B cell (primary cell): ENCODE results near the gene CCDC182. TPM values are rescaled to one million over a fixed set of nuclear protein-coding genes. Genes with fewer than 3 reads are reported as not detected.

ENCODE experiments used
- ATAC-seq: fragments of 200-7000 bp; cut with Tn5 transposase; one replicate; pipeline ENCODE4 v1.10.0; 2021; ENCODE audit warnings: low read depth, mild to moderate bottlenecking, moderate number of reproducible peaks, moderate library complexity
- CTCF ChIA-PET: fragments of 350-600 bp; sonication (Branson Sonifier 250); formaldehyde crosslinking; loops from one replicate; lab custom pipeline; 2021; ENCODE audit warnings: antibody characterized with exemption, inconsistent platforms; lab: Charles Lee
- POLR2A ChIA-PET: fragments of 350-600 bp; sonication (Branson Sonifier 250); formaldehyde crosslinking; loops from one replicate; lab custom pipeline; 2021; ENCODE audit warnings: antibody characterized with exemption; lab: Charles Lee
- DNase-seq: peaks from one replicate; pipeline ENCODE4 v3.0.0; 2013
- H2AFZ ChIP-seq: 2 replicates; pipeline ENCODE4 v1.6.1; 2012; ENCODE audit warnings: mild to moderate bottlenecking, low read depth, low read length; ENCODE audit not compliant: insufficient read depth, poor library complexity, severe bottlenecking
- H3K27ac ChIP-seq, 2 donors: 1 replicate in 1 of 2; 2 replicates in 1 of 2; pipeline ENCODE4 v1.5.1; 2012 to 2013; ENCODE audit warnings: low read length in 2 of 2, mild to moderate bottlenecking in 2 of 2, moderate library complexity in 1 of 2
- H3K27me3 ChIP-seq, 4 experiments: fragments of 200-600 bp in 1 of 4; sonication (generic) in 1 of 4; replicated peaks in 1 of 4; 1 replicate in 2 of 4; 2 replicates in 2 of 4; pipeline versions ENCODE4 v1.6.1 to v1.7.0; 2013 to 2016; ENCODE audit warnings: low read length in 3 of 4, mild to moderate bottlenecking in 2 of 4, mixed read lengths in 1 of 4, moderate library complexity in 1 of 4; ENCODE audit not compliant: insufficient read depth in 4 of 4, control insufficient read depth in 3 of 4; ENCODE audit errors: control extremely low read depth in 1 of 4
- H3K36me3 ChIP-seq, 2 experiments: replicated peaks in 1 of 2; 1 replicate in 1 of 2; 2 replicates in 1 of 2; pipeline versions ENCODE4 v1.6.1 to v1.7.1; 2013; ENCODE audit warnings: low read length in 1 of 2; ENCODE audit not compliant: insufficient read depth in 2 of 2, control insufficient read depth in 1 of 2; ENCODE audit errors: control extremely low read depth in 1 of 2, extremely low read depth in 1 of 2
- H3K4me1 ChIP-seq, 2 donors: fragments of 200-600 bp in 1 of 2; sonication (generic) in 1 of 2; 1 replicate in 1 of 2; 2 replicates in 1 of 2; pipeline versions ENCODE4 v1.5.1 to v1.6.1; 2013 to 2017; ENCODE audit warnings: low read length in 2 of 2; ENCODE audit not compliant: control insufficient read depth in 2 of 2, insufficient read depth in 2 of 2
- H3K4me2 ChIP-seq: replicated peaks from 2 replicates; pipeline ENCODE3; 2012; ENCODE audit warnings: mild to moderate bottlenecking, low read depth, low read length; ENCODE audit not compliant: poor library complexity, severe bottlenecking
- H3K4me3 ChIP-seq, 5 experiments: fragments of 200-600 bp in 1 of 5; sonication (generic) in 1 of 5; 1 replicate in 3 of 5; 2 replicates in 2 of 5; pipeline versions ENCODE4 v1.5.1 to v1.7.0; 2011 to 2016; ENCODE audit warnings: low read length in 4 of 5, mild to moderate bottlenecking in 4 of 5, low read depth in 2 of 5, control low read depth in 1 of 5, moderate library complexity in 1 of 5; ENCODE audit not compliant: insufficient read depth in 1 of 5; ENCODE audit errors: control extremely low read depth in 1 of 5, extremely low read depth in 1 of 5
- H3K79me2 ChIP-seq: fragments of 200-600 bp; sonication (generic); one replicate; pipeline ENCODE4 v1.6.0; 2016; ENCODE audit warnings: low read length; ENCODE audit not compliant: control insufficient read depth, insufficient read depth
- H3K9ac ChIP-seq: fragments of 200-600 bp; sonication (generic); 2 replicates; pipeline ENCODE4 v1.6.1; 2017; ENCODE audit warnings: mild to moderate bottlenecking, low read length, moderate library complexity
- H3K9me3 ChIP-seq, 3 donors: one replicate each; pipeline versions ENCODE4 v1.6.1 to v1.7.1; 2013; ENCODE audit warnings: low read length in 2 of 3; ENCODE audit not compliant: control insufficient read depth in 2 of 3, insufficient read depth in 1 of 3; ENCODE audit errors: control extremely low read depth in 1 of 3
- H4K20me1 ChIP-seq: 2 replicates; pipeline ENCODE4 v1.6.0; 2012; ENCODE audit warnings: mild to moderate bottlenecking, low read length; ENCODE audit not compliant: insufficient read depth, control insufficient read depth, poor library complexity, severe bottlenecking
- H3K27ac Mint-ChIP-seq: one replicate; pipeline ENCODE4 v1.8.0; 2021; ENCODE audit warnings: mixed read lengths
- H3K27me3 Mint-ChIP-seq: one replicate; pipeline ENCODE4 v1.8.0; 2021; ENCODE audit warnings: mixed read lengths
- H3K4me1 Mint-ChIP-seq: one replicate; pipeline ENCODE4 v1.8.0; 2021; ENCODE audit warnings: mixed read lengths
- H3K4me3 Mint-ChIP-seq: one replicate; pipeline ENCODE4 v1.8.0; 2021; ENCODE audit warnings: mixed read lengths
- H3K9me3 Mint-ChIP-seq: one replicate; pipeline ENCODE4 v1.8.0; 2022; ENCODE audit warnings: mixed read lengths; ENCODE audit not compliant: insufficient read depth
- CTCF ChIP-seq: fragments of 200-600 bp; IDR thresholded peaks from one replicate; pipeline ENCODE4 v1.8.0; 2022; ENCODE audit warnings: antibody characterized with exemption, mild to moderate bottlenecking
- EZH2 ChIP-seq: IDR thresholded peaks from 2 replicates; pipeline ENCODE4 v1.6.1; 2012; ENCODE audit warnings: borderline replicate concordance, low read depth, mild to moderate bottlenecking, moderate library complexity, low read length; ENCODE audit not compliant: insufficient read depth, poor library complexity, severe bottlenecking
- WGBS: methylation state at CpG from one replicate; pipeline ENCODE4 v1.1.5; 2013; ENCODE audit warnings: missing lambda C conversion rate; ENCODE audit not compliant: insufficient coverage; 5-methylcytosine and 5-hydroxymethylcytosine counted together
- intact Hi-C: fragments of 100-400 bp; cut with micrococcal nuclease; formaldehyde crosslinking; loops from one replicate; pipeline ENCODE4 v1.10.0; 2022
- polyA minus RNA-seq: library from RNA; depleted of rRNA, polyadenylated mRNA; stranded (reverse); fragments of >200 nt; gene quantifications from 2 replicates; pipeline ENCODE4 v1.2.3, GENCODE V29; 2012
- polyA plus RNA-seq: library from polyadenylated mRNA; depleted of rRNA; stranded (reverse); fragments of >200 nt; gene quantifications from 2 replicates; pipeline ENCODE4 v1.2.3, GENCODE V29; 2012
- total RNA-seq, 2 donors: library from RNA; stranded (reverse); fragments of 120-200 nt in 1 of 2; gene quantifications; 1 replicate in 1 of 2; 2 replicates in 1 of 2; pipeline versions ENCODE4 v1.2.3 to v1.2.4, GENCODE V29; 2013 to 2022

Gene CCDC182
- total RNA-seq (not detected in 2 replicates), polyA plus RNA-seq (not detected in 2 replicates), polyA minus RNA-seq (not detected in 2 replicates)
- total RNA-seq (2013): not detected

- H3K79me2 ChIP-seq: no peaks in the 10 kb centered on the region
- DNase-seq: no peak
- WGBS: 74% methylated on average over 2 of the region's 4 CpGs
- no peaks in the 10 kb centered on the region for H4K20me1 ChIP-seq
- ChIA-PET POLR2A (no interaction called here), CTCF (interaction anchor here (0.7 to 6.5 kb wide), 6 partner anchors 17 to 730 kb away, joined by 3 to 129 read pairs (median 5); no protein-coding TSS in a partner anchor)
- intact Hi-C loops: loop anchor here (5.0 kb wide), 1 partner anchor 73 kb away; no protein-coding TSS in a partner anchor
- no peak within 1 kb of the TSS for H3K4me2 ChIP-seq
- peaks cover 12 to 14% of the 10 kb centered on the region in 2 donors for H3K4me1 ChIP-seq
- no peak within 1 kb of the TSS for H3K9ac ChIP-seq
- H3K9me3 ChIP-seq: no peaks in the 10 kb centered on the region
- peaks cover 14% of the 10 kb centered on the region for H3K27me3 Mint-ChIP-seq
- no peak within 1 kb of the TSS for H3K4me3 Mint-ChIP-seq
- H3K36me3 ChIP-seq: no peaks in the 10 kb centered on the region
- no peak within 1 kb of the TSS for H3K27ac Mint-ChIP-seq
- no peaks in the 10 kb centered on the region for H3K9me3 Mint-ChIP-seq
- TF ChIP-seq EZH2 (no peak), CTCF (no peak)
- no peak within 1 kb of the TSS for H3K27ac ChIP-seq
- H2AFZ ChIP-seq: no peak within 1 kb of the TSS
- H3K27me3 ChIP-seq: peaks cover 0 to 4% (median 0%) of the 10 kb centered on the region in 4 experiments
- no peak within 1 kb of the TSS for H3K4me3 ChIP-seq
- peaks cover 17% of the 10 kb centered on the region for H3K4me1 Mint-ChIP-seq
- no peak for ATAC-seq
Measured at GRCh38 chr17:57745242-57745641, at the start of gene CCDC182. Gene CCDC182 (minus strand): TSS chr17:57745299. CDS start chr17:57745272, 27 bp downstream.

- Histone ChIP-seq H3K36me3 (no peaks in the 10 kb centered on the region), H3K27ac (no peak overlapping the region), H3K27me3 (no peaks in the 10 kb centered on the region), H3K79me2 (no peaks in the 10 kb centered on the region), H3K9me3 (no peaks in the 10 kb centered on the region), H3K4me1 (no peaks in the 10 kb centered on the region), H3K4me2 (no peak overlapping the region), H2AFZ (no peak overlapping the region), H3K9ac (no peak overlapping the region), H3K4me3 (no peak overlapping the region), H4K20me1 (no peaks in the 10 kb centered on the region)
- WGBS: no CpG with 5 or more reads among the region's 2 CpGs
- Mint-ChIP-seq H3K27me3 (peaks cover 11% of the 10 kb centered on the region), H3K4me1 (no peaks in the 10 kb centered on the region), H3K27ac (no peak overlapping the region), H3K4me3 (no peak overlapping the region), H3K9me3 (no peaks in the 10 kb centered on the region)
- intact Hi-C loops: no loop called here
- ChIA-PET POLR2A (no interaction called here), CTCF (interaction anchor here (0.7 to 1.9 kb wide), 3 partner anchors 12 to 552 kb away, joined by 3 to 4 read pairs (median 3); no protein-coding TSS in a partner anchor)
- no peak for TF ChIP-seq EZH2
- TF ChIP-seq CTCF: no peak
- no peak for DNase-seq
- ATAC-seq: no peak
Measured at GRCh38 chr17:57794841-57795240, 49.7 kb upstream of the CCDC182 start.
